ENCODE results near the gene PTX4.

Gene PTX4

GRCh38 chr16:1466054-1466453 is 22.7 kb downstream of the PTX4 start:
- TF ChIP-seq, protein P1, sequence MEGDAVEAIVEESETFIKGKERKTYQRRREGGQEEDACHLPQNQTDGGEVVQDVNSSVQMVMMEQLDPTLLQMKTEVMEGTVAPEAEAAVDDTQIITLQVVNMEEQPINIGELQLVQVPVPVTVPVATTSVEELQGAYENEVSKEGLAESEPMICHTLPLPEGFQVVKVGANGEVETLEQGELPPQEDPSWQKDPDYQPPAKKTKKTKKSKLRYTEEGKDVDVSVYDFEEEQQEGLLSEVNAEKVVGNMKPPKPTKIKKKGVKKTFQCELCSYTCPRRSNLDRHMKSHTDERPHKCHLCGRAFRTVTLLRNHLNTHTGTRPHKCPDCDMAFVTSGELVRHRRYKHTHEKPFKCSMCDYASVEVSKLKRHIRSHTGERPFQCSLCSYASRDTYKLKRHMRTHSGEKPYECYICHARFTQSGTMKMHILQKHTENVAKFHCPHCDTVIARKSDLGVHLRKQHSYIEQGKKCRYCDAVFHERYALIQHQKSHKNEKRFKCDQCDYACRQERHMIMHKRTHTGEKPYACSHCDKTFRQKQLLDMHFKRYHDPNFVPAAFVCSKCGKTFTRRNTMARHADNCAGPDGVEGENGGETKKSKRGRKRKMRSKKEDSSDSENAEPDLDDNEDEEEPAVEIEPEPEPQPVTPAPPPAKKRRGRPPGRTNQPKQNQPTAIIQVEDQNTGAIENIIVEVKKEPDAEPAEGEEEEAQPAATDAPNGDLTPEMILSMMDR (conservative IDR thresholded peaks at IDR 0.05; ENCODE audit: low read depth, low read length) = no peak
- DNase-seq (ENCODE audit: low read depth) = no peak
- H3K4me3 ChIP-seq (ENCODE audit: low read depth, low read length) = no peak overlapping the region

- no peak for DNase-seq (ENCODE audit: low read depth)
- H3K4me3 ChIP-seq (ENCODE audit: low read depth, low read length) = no peak overlapping the region
- TF ChIP-seq, protein P1 (conservative IDR thresholded peaks at IDR 0.05; ENCODE audit: low read depth, low read length) = no peak
Measured at GRCh38 chr16:1465567-1465915, 23.2 kb downstream of the PTX4 start.

GRCh38 chr16:1464894-1465566 is 23.7 kb downstream of the PTX4 start:
- TF ChIP-seq, protein P1 (conservative IDR thresholded peaks at IDR 0.05; ENCODE audit: low read depth, low read length) = no peak
- H3K4me3 ChIP-seq (ENCODE audit: low read depth, low read length) = no peak overlapping the region
- DNase-seq (ENCODE audit: low read depth) = no peak

DNA sequence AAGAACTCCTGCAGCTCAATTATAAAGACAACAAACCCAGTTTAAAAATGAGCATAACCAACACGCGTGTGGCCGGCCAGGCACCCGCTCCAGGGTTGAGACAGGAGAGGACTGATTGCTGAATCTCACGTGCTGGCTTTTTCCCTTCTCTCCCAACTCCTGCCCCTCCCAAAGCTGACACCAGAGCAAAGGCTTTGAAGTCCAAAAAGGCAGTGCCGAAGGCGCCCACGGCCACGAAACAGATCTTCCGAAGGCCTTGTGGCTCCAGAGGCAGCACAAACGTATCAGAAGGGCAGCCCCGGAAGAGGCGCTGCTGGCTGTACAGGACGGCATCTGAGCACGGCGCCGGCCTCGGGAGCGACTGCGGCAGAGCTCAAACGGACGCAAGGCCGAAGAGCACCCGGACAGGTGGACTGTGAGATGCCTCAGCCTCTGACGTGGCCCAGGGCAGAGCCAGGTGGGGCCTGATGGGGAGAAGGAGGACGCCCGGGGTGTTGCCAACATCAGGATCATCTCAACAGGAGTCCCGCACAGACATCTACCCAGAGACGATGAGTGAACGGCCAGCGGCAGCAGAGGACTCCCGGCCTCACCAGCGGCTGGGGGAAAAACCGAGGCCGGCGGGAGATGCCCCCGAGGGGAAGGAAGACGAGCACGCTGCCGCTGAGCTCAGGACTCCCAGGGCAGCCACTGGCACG is 24.4 kb downstream of the PTX4 start:
- H3K4me3 ChIP-seq (ENCODE audit: low read depth, low read length) = no peak overlapping the region
- no peak for DNase-seq (ENCODE audit: low read depth)
- TF ChIP-seq, protein P1 (conservative IDR thresholded peaks at IDR 0.05; ENCODE audit: low read depth, low read length) = no peak

DNA sequence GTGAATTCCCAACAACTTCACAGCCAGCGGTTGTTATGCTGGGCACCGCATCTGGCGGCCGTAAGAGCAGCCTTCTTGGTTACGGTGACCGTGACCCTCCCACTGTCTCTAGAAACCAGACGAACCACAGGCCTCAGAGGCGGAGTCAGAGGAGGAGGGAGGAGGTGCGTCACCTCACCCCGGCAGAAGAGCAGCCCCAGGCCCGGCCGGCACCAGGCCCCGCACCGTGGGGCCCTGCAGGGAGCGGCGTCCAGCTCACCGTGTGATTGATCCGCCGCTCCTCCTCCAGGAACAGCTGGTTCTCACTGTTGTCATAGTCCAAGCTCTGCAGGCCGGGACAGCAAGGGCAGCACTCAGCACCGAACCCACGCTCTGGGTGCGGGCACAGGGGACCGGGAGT is 27.6 kb downstream of the PTX4 start:
- DNase-seq (ENCODE audit: low read depth) = no peak
- TF ChIP-seq, protein P1 (conservative IDR thresholded peaks at IDR 0.05; ENCODE audit: low read depth, low read length) = no peak
- no peak overlapping the region for H3K4me3 ChIP-seq (ENCODE audit: low read depth, low read length)

DNA sequence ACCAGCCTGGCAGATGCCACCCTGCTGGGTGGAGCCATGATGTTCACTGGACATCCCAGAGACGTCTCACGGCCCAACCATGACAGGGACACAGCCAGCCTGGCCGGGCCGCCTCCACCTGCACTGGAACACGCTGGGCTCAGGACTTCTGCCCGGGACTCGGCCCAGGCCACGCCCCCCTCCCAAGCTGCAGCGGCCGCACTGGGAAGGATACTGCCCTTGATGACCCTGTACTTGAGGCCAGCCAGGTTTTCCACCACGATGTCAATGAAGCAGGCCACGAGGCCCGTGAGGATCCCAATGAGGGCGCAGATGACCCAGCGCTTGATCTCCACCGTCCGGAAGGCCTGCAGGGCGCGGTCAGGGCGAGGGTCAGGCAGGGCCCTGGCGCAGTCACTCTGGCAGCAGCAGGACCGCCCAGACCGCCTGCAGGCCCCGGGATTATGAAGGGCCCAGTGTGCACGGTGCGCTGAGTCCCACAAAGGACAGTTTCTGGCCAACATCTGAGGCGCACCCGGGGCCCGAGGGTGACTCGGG is 28.1 kb downstream of the PTX4 start:
- no peak for DNase-seq (ENCODE audit: low read depth)
- TF ChIP-seq, protein P1 (conservative IDR thresholded peaks at IDR 0.05; ENCODE audit: low read depth, low read length) = no peak
- H3K4me3 ChIP-seq (ENCODE audit: low read depth, low read length) = no peak overlapping the region
